A673 (cell line): ENCODE data around the gene RAMP1.

ENCODE experiments used
- EZH2 ChIP-seq: fragments of 200-600 bp; sonication (generic); IDR thresholded peaks from 2 replicates; pipeline ENCODE4 v1.6.1; 2017; ENCODE audit warnings: borderline replicate concordance, low read depth, mild to moderate bottlenecking, mixed read lengths, antibody characterized with exemption, low read length; ENCODE audit not compliant: poor library complexity, severe bottlenecking
- TF ChIP-seq, protein P1 (sequence below): fragments of 300-800, 200-600 bp; sonication (generic); conservative IDR thresholded peaks from 2 replicates; pipeline ENCODE4 v1.5.1; 2017; ENCODE audit warnings: low read depth, mild to moderate bottlenecking, antibody characterized with exemption, low read length, moderate library complexity, mixed read lengths

DNA sequence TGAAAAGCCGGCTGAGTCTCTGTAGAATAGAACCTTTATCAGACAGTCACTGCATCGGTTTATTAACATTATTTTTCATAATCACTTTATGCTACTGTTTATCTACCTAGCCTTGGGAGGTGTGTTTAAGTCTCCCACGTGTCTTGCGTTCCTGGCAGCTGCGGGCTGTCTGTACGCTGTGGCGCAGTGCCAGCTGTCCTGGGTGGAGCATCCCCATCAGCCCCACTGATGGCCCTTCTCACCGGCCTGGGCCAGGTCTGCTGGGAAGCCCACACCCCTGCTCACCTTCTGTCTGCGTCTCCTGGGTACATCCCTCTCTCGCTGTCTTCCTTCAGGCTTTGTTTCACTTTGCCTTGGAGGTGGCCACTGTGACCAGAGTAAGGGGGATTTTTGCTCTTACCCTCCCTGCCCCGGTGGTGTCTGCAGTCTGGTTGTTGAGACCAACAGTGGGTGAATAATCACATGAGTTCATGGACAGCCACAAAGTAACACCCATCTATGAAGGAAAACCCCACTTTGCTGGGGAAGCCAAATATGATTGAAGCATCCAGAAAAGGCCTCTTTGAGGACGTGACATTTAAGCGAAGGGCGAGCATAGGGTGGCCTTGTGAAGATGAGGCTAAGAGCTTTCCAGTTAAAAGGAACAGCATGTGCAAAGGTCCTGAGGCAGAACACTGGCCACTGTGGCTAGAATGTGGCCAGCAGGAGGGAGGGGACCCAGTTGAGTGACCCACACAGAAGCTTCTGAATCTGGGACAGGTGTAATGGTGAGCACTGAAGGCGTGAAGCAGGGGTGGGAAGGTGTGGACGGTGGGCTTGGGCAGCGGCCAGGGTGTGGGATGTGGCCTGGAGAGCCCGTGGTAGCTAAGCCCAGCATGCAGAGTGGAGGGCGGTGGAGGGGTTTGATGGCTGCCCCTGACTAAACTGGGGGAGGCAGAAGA is 41.7 kb downstream of the RAMP1 start:
- TF ChIP-seq, protein P1, sequence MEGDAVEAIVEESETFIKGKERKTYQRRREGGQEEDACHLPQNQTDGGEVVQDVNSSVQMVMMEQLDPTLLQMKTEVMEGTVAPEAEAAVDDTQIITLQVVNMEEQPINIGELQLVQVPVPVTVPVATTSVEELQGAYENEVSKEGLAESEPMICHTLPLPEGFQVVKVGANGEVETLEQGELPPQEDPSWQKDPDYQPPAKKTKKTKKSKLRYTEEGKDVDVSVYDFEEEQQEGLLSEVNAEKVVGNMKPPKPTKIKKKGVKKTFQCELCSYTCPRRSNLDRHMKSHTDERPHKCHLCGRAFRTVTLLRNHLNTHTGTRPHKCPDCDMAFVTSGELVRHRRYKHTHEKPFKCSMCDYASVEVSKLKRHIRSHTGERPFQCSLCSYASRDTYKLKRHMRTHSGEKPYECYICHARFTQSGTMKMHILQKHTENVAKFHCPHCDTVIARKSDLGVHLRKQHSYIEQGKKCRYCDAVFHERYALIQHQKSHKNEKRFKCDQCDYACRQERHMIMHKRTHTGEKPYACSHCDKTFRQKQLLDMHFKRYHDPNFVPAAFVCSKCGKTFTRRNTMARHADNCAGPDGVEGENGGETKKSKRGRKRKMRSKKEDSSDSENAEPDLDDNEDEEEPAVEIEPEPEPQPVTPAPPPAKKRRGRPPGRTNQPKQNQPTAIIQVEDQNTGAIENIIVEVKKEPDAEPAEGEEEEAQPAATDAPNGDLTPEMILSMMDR: no peak
- no peak for TF ChIP-seq EZH2
